Neural crest cell (in vitro differentiated cells): ENCODE measurements around the gene SF3B1. TPM values are rescaled to one million over a fixed set of nuclear protein-coding genes. Genes with fewer than 3 reads are reported as not detected.
"Not testable (repeated sequence)": the region's sequence is repeated elsewhere in the genome, so short reads cannot be mapped to it uniquely, and the experiment has no call there.

Experiments used
- DNase-seq: peaks from one replicate; pipeline ENCODE4 v3.0.0; 2021; ENCODE audit warnings: low read depth, mixed read lengths, low spot score
- H3K27ac Mint-ChIP-seq: one replicate; pipeline ENCODE4 v1.8.0; 2021; ENCODE audit warnings: mild to moderate bottlenecking, mixed read lengths; ENCODE audit not compliant: unreplicated experiment
- H3K27me3 Mint-ChIP-seq: 2 replicates; pipeline ENCODE4 v1.8.0; 2021; ENCODE audit warnings: low read depth, mild to moderate bottlenecking, mixed read lengths
- H3K36me3 Mint-ChIP-seq: 2 replicates; pipeline ENCODE4 v1.8.0; 2021; ENCODE audit warnings: low read depth, mild to moderate bottlenecking, mixed read lengths
- H3K4me1 Mint-ChIP-seq: 2 replicates; pipeline ENCODE4 v1.8.0; 2021; ENCODE audit warnings: mixed read lengths
- H3K4me3 Mint-ChIP-seq: one replicate; pipeline ENCODE4 v1.8.0; 2021; ENCODE audit warnings: mild to moderate bottlenecking, mixed read lengths
- H3K9me3 Mint-ChIP-seq: 2 replicates; pipeline ENCODE4 v1.8.0; 2021; ENCODE audit warnings: mixed read lengths
- long read RNA-seq: library from polyadenylated mRNA; unstranded; transcript quantifications from one replicate; pipeline ENCODE4 v2.0.0, GENCODE V29; 2020
- total RNA-seq: library from RNA; stranded (reverse); gene quantifications from 2 replicates; pipeline ENCODE4 v1.2.1, GENCODE V29; 2021
- TF ChIP-seq, protein P1 (sequence below): fragments of 200-600 bp; sonication (generic); conservative IDR thresholded peaks from 2 replicates; pipeline ENCODE4 v1.5.0; 2021; ENCODE audit warnings: antibody characterized with exemption, mild to moderate bottlenecking

Gene SF3B1
- 323 and 326 TPM in 2 replicates for total RNA-seq
- long read RNA-seq, full-length matches to known transcripts, result 344 of 1,260 reads
- long read RNA-seq, partial matches to known transcripts, result 874 of 1,260 reads
- long read RNA-seq, other reads (novel, unspliced or antisense), result 42 of 1,260 reads

- Mint-ChIP-seq H3K36me3 (no peaks in the 10 kb centered on the region), H3K4me3 (peak within 1 kb of the TSS; percentile 99), H3K27me3 (no peaks in the 10 kb centered on the region), H3K9me3 (no peaks in the 10 kb centered on the region), H3K4me1 (peaks cover 51% of the 10 kb centered on the region), H3K27ac (peak within 1 kb of the TSS; percentile 100)
- TF ChIP-seq, protein P1, sequence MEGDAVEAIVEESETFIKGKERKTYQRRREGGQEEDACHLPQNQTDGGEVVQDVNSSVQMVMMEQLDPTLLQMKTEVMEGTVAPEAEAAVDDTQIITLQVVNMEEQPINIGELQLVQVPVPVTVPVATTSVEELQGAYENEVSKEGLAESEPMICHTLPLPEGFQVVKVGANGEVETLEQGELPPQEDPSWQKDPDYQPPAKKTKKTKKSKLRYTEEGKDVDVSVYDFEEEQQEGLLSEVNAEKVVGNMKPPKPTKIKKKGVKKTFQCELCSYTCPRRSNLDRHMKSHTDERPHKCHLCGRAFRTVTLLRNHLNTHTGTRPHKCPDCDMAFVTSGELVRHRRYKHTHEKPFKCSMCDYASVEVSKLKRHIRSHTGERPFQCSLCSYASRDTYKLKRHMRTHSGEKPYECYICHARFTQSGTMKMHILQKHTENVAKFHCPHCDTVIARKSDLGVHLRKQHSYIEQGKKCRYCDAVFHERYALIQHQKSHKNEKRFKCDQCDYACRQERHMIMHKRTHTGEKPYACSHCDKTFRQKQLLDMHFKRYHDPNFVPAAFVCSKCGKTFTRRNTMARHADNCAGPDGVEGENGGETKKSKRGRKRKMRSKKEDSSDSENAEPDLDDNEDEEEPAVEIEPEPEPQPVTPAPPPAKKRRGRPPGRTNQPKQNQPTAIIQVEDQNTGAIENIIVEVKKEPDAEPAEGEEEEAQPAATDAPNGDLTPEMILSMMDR, result no peak
- peak; percentile 96 for DNase-seq
These were observed at the start of gene SF3B1 for GRCh38 chr2:197434541-197435513. SF3B1 (minus strand) TSS chr2:197435028; CDS start chr2:197434999, 29 bp downstream.

GRCh38 chr2:197484248-197484647 lies 49.4 kb upstream of the SF3B1 start:
- not testable (repeated sequence) for H3K27ac Mint-ChIP-seq, H3K4me3 Mint-ChIP-seq, H3K27me3 Mint-ChIP-seq, H3K9me3 Mint-ChIP-seq, H3K4me1 Mint-ChIP-seq, DNase-seq
- peaks cover 39% of the 10 kb centered on the region for H3K36me3 Mint-ChIP-seq

- TF ChIP-seq, protein P1, result no peak
- Mint-ChIP-seq H3K4me3 (no peak overlapping the region), H3K36me3 (peaks cover 16% of the 10 kb centered on the region), H3K4me1 (no peaks in the 10 kb centered on the region), H3K9me3 (peaks cover 2% of the 10 kb centered on the region), H3K27me3 (no peaks in the 10 kb centered on the region), H3K27ac (no peak overlapping the region)
- DNase-seq, result no peak
These were observed 45.6 kb upstream of the SF3B1 start for GRCh38 chr2:197480165-197481036.

- Mint-ChIP-seq H3K36me3 (peaks cover 4% of the 10 kb centered on the region), H3K4me3 (no peak overlapping the region), H3K4me1 (no peaks in the 10 kb centered on the region), H3K27me3 (no peaks in the 10 kb centered on the region), H3K9me3 (no peaks in the 10 kb centered on the region), H3K27ac (no peak overlapping the region)
- DNase-seq, result no peak
- TF ChIP-seq, protein P1, result no peak
These were observed 43.0 kb upstream of the SF3B1 start for GRCh38 chr2:197477797-197478196.

DNA sequence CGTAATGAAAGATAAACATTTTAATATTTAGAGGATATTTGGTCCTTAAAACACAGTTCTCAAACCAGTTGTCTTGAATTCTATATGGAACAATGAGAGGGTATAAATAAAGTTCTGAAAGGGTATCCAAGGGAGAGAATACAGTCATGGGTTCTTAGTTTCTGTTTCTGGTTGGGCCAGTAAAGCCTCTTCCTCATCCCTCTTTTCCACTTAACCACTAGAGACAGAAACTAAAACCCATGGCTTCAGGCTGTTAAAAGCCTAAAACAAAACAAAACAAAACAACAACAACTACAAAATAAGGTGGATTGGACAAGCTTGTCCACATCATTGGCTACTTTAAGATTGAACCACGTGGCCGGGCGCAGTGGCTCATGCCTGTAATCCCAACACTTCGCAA lies 37.3 kb upstream of the SF3B1 start:
- no peak for DNase-seq
- Mint-ChIP-seq H3K27ac (peak overlapping the region; percentile 1), H3K4me3 (no peak overlapping the region), H3K36me3 (no peaks in the 10 kb centered on the region), H3K4me1 (no peaks in the 10 kb centered on the region), H3K27me3 (no peaks in the 10 kb centered on the region), H3K9me3 (no peaks in the 10 kb centered on the region)
- TF ChIP-seq, protein P1, result no peak
